ENCODE data around the gene LMAN1. TPM values are rescaled to one million over a fixed set of nuclear protein-coding genes. Genes with fewer than 3 reads are reported as not detected.

Gene LMAN1
- total RNA-seq, 6 experiments from 2014 or later: 128 to 159 (median 149) TPM

DNA sequence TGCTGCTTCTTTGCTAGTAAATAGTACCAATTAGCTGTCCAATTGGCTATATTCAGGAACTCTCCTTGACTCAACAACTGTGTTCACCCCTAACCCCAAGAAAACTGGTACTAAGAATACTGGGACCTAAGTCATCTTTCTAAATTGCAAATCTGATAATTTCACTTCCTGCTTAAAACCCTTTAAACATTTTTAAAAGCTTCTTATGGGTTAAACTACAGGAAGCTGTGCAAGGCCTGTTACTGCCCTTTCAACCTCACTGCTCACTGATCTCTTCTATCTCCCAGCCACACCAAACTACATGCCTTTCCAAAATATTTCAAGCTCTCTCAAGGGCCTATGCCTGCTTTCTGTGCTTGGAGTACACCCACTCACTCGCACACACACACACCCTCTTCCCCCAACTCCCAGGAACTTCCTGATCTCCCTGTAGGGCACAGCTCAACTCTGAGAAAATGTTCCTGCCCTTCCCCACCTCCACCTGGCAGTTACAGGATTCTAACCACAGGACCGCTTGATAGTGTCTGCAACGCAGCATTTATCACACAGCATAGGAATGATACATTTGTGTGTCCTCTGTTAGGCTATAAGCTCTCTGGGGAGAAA lies 6.7 kb downstream of the LMAN1 start:
- Mint-ChIP-seq H3K27ac (no peak overlapping the region; the same call in 1 of the 2 replicates), H3K36me3 (ENCODE audit: low read depth) (peaks cover 75% of the 10 kb centered on the region), H3K27me3 (ENCODE audit: insufficient read depth) (no peaks in the 10 kb centered on the region; the same call in 1 of the 2 replicates), H3K4me1 (ENCODE audit: low read depth) (peaks cover 42% of the 10 kb centered on the region), H3K9me3 (no peaks in the 10 kb centered on the region), H3K4me3 (no peak overlapping the region)
- DNase-seq: no peak
- TF ChIP-seq, protein P1, sequence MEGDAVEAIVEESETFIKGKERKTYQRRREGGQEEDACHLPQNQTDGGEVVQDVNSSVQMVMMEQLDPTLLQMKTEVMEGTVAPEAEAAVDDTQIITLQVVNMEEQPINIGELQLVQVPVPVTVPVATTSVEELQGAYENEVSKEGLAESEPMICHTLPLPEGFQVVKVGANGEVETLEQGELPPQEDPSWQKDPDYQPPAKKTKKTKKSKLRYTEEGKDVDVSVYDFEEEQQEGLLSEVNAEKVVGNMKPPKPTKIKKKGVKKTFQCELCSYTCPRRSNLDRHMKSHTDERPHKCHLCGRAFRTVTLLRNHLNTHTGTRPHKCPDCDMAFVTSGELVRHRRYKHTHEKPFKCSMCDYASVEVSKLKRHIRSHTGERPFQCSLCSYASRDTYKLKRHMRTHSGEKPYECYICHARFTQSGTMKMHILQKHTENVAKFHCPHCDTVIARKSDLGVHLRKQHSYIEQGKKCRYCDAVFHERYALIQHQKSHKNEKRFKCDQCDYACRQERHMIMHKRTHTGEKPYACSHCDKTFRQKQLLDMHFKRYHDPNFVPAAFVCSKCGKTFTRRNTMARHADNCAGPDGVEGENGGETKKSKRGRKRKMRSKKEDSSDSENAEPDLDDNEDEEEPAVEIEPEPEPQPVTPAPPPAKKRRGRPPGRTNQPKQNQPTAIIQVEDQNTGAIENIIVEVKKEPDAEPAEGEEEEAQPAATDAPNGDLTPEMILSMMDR (IDR thresholded peaks at IDR 0.05): no peak

DNA sequence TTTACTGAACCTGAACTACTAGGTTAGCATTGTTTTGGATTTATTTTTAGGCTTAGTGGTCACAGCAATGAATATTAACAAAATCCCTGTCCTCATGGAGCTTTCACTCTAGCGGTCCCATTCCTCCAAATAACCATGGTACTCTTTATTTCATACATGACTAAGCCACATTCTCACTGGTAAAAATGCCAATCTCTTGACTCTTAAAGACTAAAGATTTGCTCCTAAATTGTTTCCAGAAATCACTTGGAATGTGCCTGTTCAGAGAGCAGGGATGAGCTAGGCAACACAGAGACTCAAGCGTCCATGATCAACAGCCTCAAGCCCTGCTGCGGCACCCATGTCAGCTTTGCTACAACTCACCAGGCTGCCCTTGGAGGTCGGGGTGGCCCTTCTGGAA lies 13.5 kb downstream of the LMAN1 start:
- Mint-ChIP-seq H3K36me3 (ENCODE audit: low read depth) (peaks cover 82% of the 10 kb centered on the region), H3K4me3 (no peak overlapping the region; the same call in 1 of the 2 replicates), H3K27me3 (ENCODE audit: insufficient read depth) (no peaks in the 10 kb centered on the region; the same call in 1 of the 2 replicates), H3K4me1 (ENCODE audit: low read depth) (peaks cover 48% of the 10 kb centered on the region), H3K9me3 (peaks cover 13% of the 10 kb centered on the region), H3K27ac (no peak overlapping the region)
- TF ChIP-seq, protein P1 (IDR thresholded peaks at IDR 0.05): no peak
- DNase-seq: peak; percentile 18

DNA sequence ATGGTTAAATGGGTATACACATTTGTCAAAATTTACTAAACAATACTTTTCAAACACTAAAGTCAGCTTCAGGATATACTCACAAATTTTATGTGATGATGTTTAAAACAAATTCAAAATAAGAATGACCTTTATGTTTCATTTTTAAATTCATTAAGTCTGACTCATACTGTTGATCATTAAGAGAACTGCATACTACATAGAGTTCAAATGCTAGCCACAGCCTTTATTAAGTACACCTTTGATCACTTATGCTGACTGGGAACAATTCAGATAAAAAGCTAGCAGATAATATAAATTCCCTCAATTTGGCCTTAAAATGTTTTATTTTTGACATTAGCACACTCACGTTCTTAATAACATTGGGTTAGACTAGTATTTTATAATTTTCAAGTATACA lies 14.1 kb downstream of the LMAN1 start:
- Mint-ChIP-seq H3K27ac (no peak overlapping the region), H3K9me3 (peaks cover 13% of the 10 kb centered on the region), H3K4me3 (no peak overlapping the region), H3K36me3 (ENCODE audit: low read depth) (peaks cover 87% of the 10 kb centered on the region), H3K4me1 (ENCODE audit: low read depth) (peaks cover 48% of the 10 kb centered on the region), H3K27me3 (ENCODE audit: insufficient read depth) (no peaks in the 10 kb centered on the region; the same call in 1 of the 2 replicates)
- TF ChIP-seq, protein P1 (IDR thresholded peaks at IDR 0.05): no peak
- DNase-seq: no peak

DNA sequence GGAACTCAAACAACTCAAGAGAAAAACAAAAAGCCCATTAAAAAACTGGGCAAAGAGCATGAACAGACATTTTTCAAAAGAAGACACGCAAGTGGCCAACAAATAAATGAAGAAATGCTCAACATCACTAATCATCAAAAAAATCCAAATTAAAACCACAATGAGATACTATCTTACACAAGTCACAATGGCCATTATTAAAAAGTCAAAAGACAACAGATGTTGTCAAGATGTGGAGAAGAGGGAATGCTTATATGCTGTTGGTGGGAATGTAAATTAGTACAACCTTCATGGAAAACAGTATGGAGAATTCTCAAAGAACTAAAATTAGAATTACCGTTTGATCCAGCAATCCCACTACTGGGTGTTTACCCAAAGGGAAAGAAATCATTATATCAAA lies 15.1 kb downstream of the LMAN1 start:
- Mint-ChIP-seq H3K4me3 (no peak overlapping the region), H3K9me3 (peaks cover 13% of the 10 kb centered on the region), H3K4me1 (ENCODE audit: low read depth) (peaks cover 48% of the 10 kb centered on the region), H3K27me3 (ENCODE audit: insufficient read depth) (no peaks in the 10 kb centered on the region; the same call in 1 of the 2 replicates), H3K36me3 (ENCODE audit: low read depth) (peaks cover 82% of the 10 kb centered on the region), H3K27ac (no peak overlapping the region)
- TF ChIP-seq, protein P1 (IDR thresholded peaks at IDR 0.05): no peak
- DNase-seq: no peak

DNA sequence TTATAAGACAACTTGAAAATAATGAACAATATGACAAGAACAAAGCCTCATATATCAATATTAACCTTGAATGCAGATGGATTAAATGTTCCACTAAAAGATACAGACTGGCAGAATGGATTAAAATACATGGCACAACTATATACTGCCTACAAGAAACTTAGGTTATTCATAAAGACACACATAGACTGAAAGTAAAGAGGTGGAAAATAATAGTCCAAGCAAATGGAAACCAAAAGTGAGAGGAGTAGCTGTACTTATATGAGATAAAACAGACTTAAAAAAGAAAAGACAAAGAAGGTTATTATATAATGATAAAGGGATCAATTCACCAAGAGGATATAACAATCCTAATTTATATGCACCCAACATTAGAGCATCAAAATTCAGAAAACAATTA lies 18.2 kb downstream of the LMAN1 start:
- no peak for DNase-seq
- TF ChIP-seq, protein P1 (IDR thresholded peaks at IDR 0.05): no peak
- Mint-ChIP-seq H3K27ac (no peak overlapping the region), H3K9me3 (peaks cover 10% of the 10 kb centered on the region), H3K4me1 (ENCODE audit: low read depth) (peaks cover 46% of the 10 kb centered on the region), H3K36me3 (ENCODE audit: low read depth) (peaks cover 88% of the 10 kb centered on the region), H3K27me3 (ENCODE audit: insufficient read depth) (no peaks in the 10 kb centered on the region), H3K4me3 (no peak overlapping the region)

Data from HFFc6 (cell line).